NCI-H82 treated with DMSO at 0.1 percent for 48 hours (cell line): Measurements from ENCODE around the gene FANCB.

Experiments
- DNase-seq: peaks from one replicate; lab custom pipeline; 2025; ENCODE audit not compliant: unreplicated experiment; lab: John Stamatoyannopoulos, UW

FANCB gene

GRCh38 chrX:14872851-14873675 lies at the start of gene FANCB, which contains the start of gene MOSPD2:
FANCB (minus strand) TSS chrX:14873069; CDS start chrX:14865510, 7,559 bp downstream.
MOSPD2 (plus strand) TSS chrX:14873421; CDS start chrX:14873529, 108 bp downstream.
- DNase-seq, result peak; percentile 88

GRCh38 chrX:14922437-14922836 lies 49.6 kb upstream of the FANCB start:
- DNase-seq, result no peak

GRCh38 chrX:14920196-14920595 lies 47.3 kb upstream of the FANCB start:
- DNase-seq, result no peak

- DNase-seq, result no peak
Observed at GRCh38 chrX:14919407-14919806, 46.5 kb upstream of the FANCB start.

- no peak for DNase-seq
Observed at GRCh38 chrX:14916017-14916674, 43.3 kb upstream of the FANCB start.

GRCh38 chrX:14915596-14915995 lies 42.7 kb upstream of the FANCB start:
- no peak for DNase-seq

GRCh38 chrX:14913241-14913640 lies 40.4 kb upstream of the FANCB start:
- no peak for DNase-seq

GRCh38 chrX:14903891-14904290 lies 31.0 kb upstream of the FANCB start:
- DNase-seq, result no peak

- DNase-seq, result no peak
Observed at GRCh38 chrX:14902537-14902936, 29.7 kb upstream of the FANCB start.

GRCh38 chrX:14899607-14900006 lies 26.7 kb upstream of the FANCB start:
- no peak for DNase-seq

GRCh38 chrX:14897042-14897441 lies 24.2 kb upstream of the FANCB start:
- no peak for DNase-seq

GRCh38 chrX:14896273-14896672 lies 23.4 kb upstream of the FANCB start:
- DNase-seq, result no peak

GRCh38 chrX:14886252-14886651 lies 13.4 kb upstream of the FANCB start:
- DNase-seq, result no peak

- no peak for DNase-seq
Observed at GRCh38 chrX:14884714-14885113, 11.8 kb upstream of the FANCB start.

- DNase-seq, result no peak
Observed at GRCh38 chrX:14883826-14884225, 11.0 kb upstream of the FANCB start.

- no peak for DNase-seq
Observed at GRCh38 chrX:14875624-14876023, 2.8 kb upstream of the FANCB start.

- DNase-seq, result no peak
Observed at GRCh38 chrX:14873676-14874049, 794 bp upstream of the FANCB start.

GRCh38 chrX:14872355-14872754 lies 514 bp downstream of the FANCB start:
- DNase-seq, result no peak

- no peak for DNase-seq
Observed at GRCh38 chrX:14871767-14872166, 1.1 kb downstream of the FANCB start.

GRCh38 chrX:14865201-14865600 lies 7.7 kb downstream of the FANCB start:
- DNase-seq, result no peak

GRCh38 chrX:14864631-14865030 lies 8.2 kb downstream of the FANCB start:
- no peak for DNase-seq

GRCh38 chrX:14851526-14851925 lies 21.3 kb downstream of the FANCB start:
- DNase-seq, result no peak
